Mesothelial cell of epicardium (in vitro differentiated cells): Measurements from ENCODE around the gene ANAPC7. TPM values are rescaled to one million over a fixed set of nuclear protein-coding genes. Genes with fewer than 3 reads are reported as not detected.
A peak's percentile ranks its signal among the peaks of the same experiment; 100 is the strongest.

Experiments used
- DNase-seq, 2 experiments: peaks; one replicate each; pipeline ENCODE4 v3.0.0; 2021; ENCODE audit warnings: low spot score in 2 of 2; ENCODE audit not compliant: unreplicated experiment in 2 of 2
- H3K27ac Mint-ChIP-seq: 2 replicates; pipeline ENCODE4 v1.8.0; 2021; ENCODE audit warnings: mixed read lengths
- H3K27me3 Mint-ChIP-seq: 2 replicates; pipeline ENCODE4 v1.8.0; 2021; ENCODE audit warnings: low read depth, mixed read lengths
- H3K36me3 Mint-ChIP-seq: 2 replicates; pipeline ENCODE4 v1.8.0; 2021; ENCODE audit warnings: mixed read lengths
- H3K4me1 Mint-ChIP-seq: 2 replicates; pipeline ENCODE4 v1.8.0; 2021; ENCODE audit warnings: mixed read lengths
- H3K4me3 Mint-ChIP-seq: 2 replicates; pipeline ENCODE4 v1.8.0; 2021; ENCODE audit warnings: mild to moderate bottlenecking, moderate library complexity, mixed read lengths
- H3K9me3 Mint-ChIP-seq: 2 replicates; pipeline ENCODE4 v1.8.0; 2021; ENCODE audit warnings: mixed read lengths
- total RNA-seq: library from RNA; stranded (reverse); gene quantifications from 3 replicates; pipeline ENCODE4 v1.2.1, GENCODE V29; 2021
- TF ChIP-seq, protein P1 (sequence below): fragments of 200-600 bp; sonication (generic); IDR thresholded peaks from one replicate; pipeline ENCODE4 v1.5.0; 2021; ENCODE audit warnings: antibody characterized with exemption; ENCODE audit not compliant: unreplicated experiment

The ANAPC7 gene
- total RNA-seq, 1 donor from 2014 or later: 62.8 TPM

DNA sequence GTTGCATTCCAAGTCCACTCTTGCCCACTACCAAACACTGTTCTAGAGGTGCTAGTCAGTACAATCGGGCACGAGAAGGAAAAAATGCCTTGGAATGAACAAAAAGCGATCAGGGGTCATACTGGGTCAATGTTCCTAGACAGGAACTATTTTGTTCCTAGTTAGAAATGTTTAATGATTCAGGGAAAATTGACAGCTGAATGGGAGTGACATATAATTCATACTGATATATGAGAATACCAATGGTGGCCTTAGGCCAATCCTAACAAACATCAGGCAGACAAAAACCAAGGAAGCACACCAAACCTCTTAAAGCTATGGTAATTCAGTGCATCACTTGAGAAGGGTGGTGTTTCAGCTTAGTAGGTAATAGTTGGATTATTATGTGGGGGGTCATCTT lies 51.1 kb downstream of the ANAPC7 start:
- Mint-ChIP-seq H3K4me3 (no peak overlapping the region), H3K36me3 (peaks cover 28% of the 10 kb centered on the region), H3K27ac (no peak overlapping the region), H3K27me3 (no peaks in the 10 kb centered on the region), H3K4me1 (peaks cover 8% of the 10 kb centered on the region), H3K9me3 (no peaks in the 10 kb centered on the region)
- TF ChIP-seq, protein P1, sequence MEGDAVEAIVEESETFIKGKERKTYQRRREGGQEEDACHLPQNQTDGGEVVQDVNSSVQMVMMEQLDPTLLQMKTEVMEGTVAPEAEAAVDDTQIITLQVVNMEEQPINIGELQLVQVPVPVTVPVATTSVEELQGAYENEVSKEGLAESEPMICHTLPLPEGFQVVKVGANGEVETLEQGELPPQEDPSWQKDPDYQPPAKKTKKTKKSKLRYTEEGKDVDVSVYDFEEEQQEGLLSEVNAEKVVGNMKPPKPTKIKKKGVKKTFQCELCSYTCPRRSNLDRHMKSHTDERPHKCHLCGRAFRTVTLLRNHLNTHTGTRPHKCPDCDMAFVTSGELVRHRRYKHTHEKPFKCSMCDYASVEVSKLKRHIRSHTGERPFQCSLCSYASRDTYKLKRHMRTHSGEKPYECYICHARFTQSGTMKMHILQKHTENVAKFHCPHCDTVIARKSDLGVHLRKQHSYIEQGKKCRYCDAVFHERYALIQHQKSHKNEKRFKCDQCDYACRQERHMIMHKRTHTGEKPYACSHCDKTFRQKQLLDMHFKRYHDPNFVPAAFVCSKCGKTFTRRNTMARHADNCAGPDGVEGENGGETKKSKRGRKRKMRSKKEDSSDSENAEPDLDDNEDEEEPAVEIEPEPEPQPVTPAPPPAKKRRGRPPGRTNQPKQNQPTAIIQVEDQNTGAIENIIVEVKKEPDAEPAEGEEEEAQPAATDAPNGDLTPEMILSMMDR: no peak
- DNase-seq: no peak

DNA sequence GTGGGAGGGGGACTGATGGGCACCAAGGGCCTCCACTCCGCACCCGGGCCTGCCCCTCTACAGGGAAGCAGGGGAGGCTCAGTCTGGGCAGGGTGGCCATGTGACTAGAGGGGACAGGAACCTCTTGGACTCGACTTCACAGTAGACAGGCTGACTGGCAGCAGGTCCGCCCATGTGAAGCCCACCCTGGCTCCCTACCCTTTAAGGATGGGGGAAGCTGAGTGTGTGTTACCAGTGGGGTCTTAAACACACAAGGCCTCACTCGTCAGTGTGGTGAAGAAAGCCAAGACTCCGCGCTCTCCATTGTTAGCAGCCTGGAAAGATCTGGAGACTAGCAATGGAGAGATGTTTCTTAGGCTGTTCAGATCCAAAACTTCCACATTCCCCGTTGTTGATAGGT lies 52.4 kb downstream of the ANAPC7 start:
- TF ChIP-seq, protein P1: no peak
- Mint-ChIP-seq H3K4me1 (peaks cover 8% of the 10 kb centered on the region), H3K27ac (no peak overlapping the region), H3K4me3 (no peak overlapping the region), H3K36me3 (peaks cover 37% of the 10 kb centered on the region), H3K27me3 (no peaks in the 10 kb centered on the region), H3K9me3 (no peaks in the 10 kb centered on the region)
- DNase-seq: no peak

DNA sequence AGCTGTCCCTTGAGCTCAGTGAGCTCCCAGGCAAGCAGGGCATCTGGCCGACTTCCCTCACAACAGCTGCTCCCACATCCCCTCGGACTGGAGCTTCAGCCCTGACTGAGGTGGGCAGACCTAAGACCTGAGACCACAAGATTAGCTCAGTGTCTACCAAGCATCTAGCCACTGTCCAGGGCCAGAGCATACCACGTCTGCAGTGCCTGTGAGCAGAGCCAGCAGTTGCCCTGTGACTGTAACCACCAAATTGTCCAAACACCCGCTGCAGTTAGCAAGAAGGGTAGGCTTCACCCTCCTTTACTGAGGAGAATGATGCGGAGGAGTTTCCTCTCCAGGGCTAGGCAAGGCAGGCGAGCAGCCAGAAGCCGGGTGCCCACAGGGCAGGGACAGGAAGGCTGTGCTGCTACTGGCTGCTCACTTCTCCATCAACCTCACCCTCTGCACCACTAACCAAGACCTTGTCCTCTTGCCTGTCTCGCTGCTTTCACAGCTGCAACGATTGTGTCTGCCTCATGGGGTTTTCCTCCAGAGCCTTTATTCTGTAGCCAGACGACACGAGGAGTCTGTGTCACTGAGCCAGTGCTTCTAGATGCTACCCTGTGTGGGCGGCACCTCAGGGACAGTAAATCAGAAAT lies 53.9 kb downstream of the ANAPC7 start:
- peaks cover 49% of the 10 kb centered on the region for H3K36me3 Mint-ChIP-seq
- no peaks in the 10 kb centered on the region for H3K9me3 Mint-ChIP-seq
- H3K4me3 Mint-ChIP-seq: no peak overlapping the region
- TF ChIP-seq, protein P1: no peak
- peak overlapping the region; percentile 64 for H3K27ac Mint-ChIP-seq
- H3K27me3 Mint-ChIP-seq: no peaks in the 10 kb centered on the region
- H3K4me1 Mint-ChIP-seq: peaks cover 11% of the 10 kb centered on the region
- DNase-seq: no peak

DNA sequence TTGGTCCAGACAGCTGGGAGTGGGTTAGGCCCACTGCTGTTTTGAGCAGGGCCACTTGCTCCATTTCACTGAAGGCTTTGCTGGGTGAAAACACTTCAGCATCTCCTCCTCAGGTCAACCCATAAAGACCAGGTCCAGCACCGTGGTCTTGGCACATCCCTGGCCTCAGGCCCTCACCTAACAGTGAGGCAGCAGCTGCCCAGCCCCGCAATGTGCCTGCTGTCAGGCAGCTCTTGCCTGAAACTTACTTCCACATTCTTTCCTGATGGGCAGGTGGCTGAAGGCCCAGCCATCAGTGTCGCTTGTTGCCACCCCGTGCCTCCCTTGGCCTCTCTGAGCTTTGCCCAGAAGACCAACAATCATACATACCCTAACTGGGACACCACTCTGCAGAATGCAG lies 54.4 kb downstream of the ANAPC7 start:
- TF ChIP-seq, protein P1: no peak
- Mint-ChIP-seq H3K4me3 (no peak overlapping the region), H3K36me3 (peaks cover 52% of the 10 kb centered on the region), H3K4me1 (peaks cover 11% of the 10 kb centered on the region), H3K9me3 (no peaks in the 10 kb centered on the region), H3K27me3 (no peaks in the 10 kb centered on the region), H3K27ac (no peak overlapping the region)
- no peak for DNase-seq

DNA sequence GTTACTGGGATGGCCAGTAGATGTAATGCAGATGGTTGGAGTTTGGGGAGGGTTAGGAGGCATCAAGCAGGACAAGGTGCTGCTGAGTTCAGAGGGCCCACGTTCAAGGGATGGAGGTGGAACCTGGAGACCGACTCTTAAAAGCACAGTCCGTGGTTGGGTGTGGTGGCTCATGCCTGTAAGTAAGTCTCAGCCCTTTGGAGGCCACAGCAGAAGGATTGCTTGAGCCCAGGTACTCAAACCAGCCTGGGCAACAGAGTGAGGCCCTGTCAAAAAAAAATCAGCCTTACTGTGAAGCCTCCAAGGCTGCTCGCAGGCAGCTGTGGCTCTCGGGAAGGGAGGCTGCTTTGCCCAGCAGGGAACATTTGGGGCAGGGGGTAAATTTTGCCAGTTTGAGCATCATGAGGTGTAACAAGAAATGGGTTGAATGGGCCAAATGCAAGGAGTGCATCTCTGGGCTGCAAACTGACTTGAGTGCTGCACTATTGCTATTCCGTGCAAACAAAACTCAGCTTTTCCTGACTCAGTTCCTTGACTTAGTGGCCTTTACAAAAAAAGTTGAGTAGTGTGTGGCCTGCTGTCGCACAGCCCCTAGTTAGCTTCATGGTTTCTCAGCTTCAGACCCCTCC lies 55.0 kb downstream of the ANAPC7 start:
- TF ChIP-seq, protein P1: no peak
- no peak overlapping the region for H3K27ac Mint-ChIP-seq
- no peaks in the 10 kb centered on the region for H3K27me3 Mint-ChIP-seq
- DNase-seq: no peak
- H3K9me3 Mint-ChIP-seq: no peaks in the 10 kb centered on the region
- H3K4me1 Mint-ChIP-seq: peaks cover 11% of the 10 kb centered on the region
- H3K4me3 Mint-ChIP-seq: no peak overlapping the region
- peaks cover 57% of the 10 kb centered on the region for H3K36me3 Mint-ChIP-seq
